Measurements from ENCODE around the gene BCL11A. TPM values are rescaled to one million over a fixed set of nuclear protein-coding genes. Genes with fewer than 3 reads are reported as not detected.

The BCL11A gene
- total RNA-seq, 1 donor from 2014 or later, result 31.2 TPM

Other genes starting within 250 kb of the BCL11A start
- 8.2 TPM for gene PAPOLG, start 202.6 kb upstream of the BCL11A start, total RNA-seq

Data from left ventricle myocardium superior (tissue), 1 donor.